K562 (cell line): Measurements from ENCODE around the gene CCKAR. TPM values are rescaled to one million over a fixed set of nuclear protein-coding genes. Genes with fewer than 3 reads are reported as not detected.

Source experiments
- ATAC-seq: fragments of 200-7000 bp; cut with Tn5 transposase; 3 replicates; pipeline ENCODE4 v1.9.1; 2020; ENCODE audit warnings: moderate library complexity
- BruUV-seq: library from RNA; stranded (reverse); fragments of 400-500 nt; replicated peaks from 2 replicates; lab custom pipeline; 2021; lab: Mats Ljungman, UMichigan
- CTCF ChIA-PET: fragments of 300-600 bp; formaldehyde crosslinking; extraction: SDS; loops from one replicate; lab custom pipeline; 2021; ENCODE audit warnings: low intra/inter-chr PET ratio; lab: Yijun Ruan, JAX
- POLR2A ChIA-PET: fragments of 300-600, 350-650 bp; sonication (Branson Sonifier 250); formaldehyde crosslinking; extraction: SDS; loops from one replicate; lab custom pipeline; 2021; ENCODE audit warnings: antibody characterized with exemption, inconsistent platforms; lab: Yijun Ruan, JAX
- DNase-seq, 4 experiments: peaks; one replicate each; pipeline versions ENCODE4 v3.0.0 to v3.0.0-alpha.2; 2011 to 2018; ENCODE audit warnings: low spot score in 3 of 4, mixed read lengths in 3 of 4; ENCODE audit errors: extremely low read depth in 1 of 4
- FAIRE-seq: peaks from 2 replicates; lab custom pipeline; 2011; peaks lifted over from hg19 to GRCh38; lab: Jason Lieb, UNC
- H2AFZ ChIP-seq: 2 replicates; pipeline ENCODE4 v1.6.0; 2011; ENCODE audit warnings: low read depth, low read length, control low read depth, inconsistent platforms
- H3K27ac ChIP-seq: fragments of 200-600 bp; 3 replicates; pipeline ENCODE4 v1.8.0; 2011; ENCODE audit warnings: low read depth, mild to moderate bottlenecking, control low read depth, inconsistent platforms, low read length, moderate library complexity, mixed read lengths; ENCODE audit errors: extremely low read depth
- H3K27me3 ChIP-seq, 2 experiments: fragments of 300-600 bp in 1 of 2; 2 replicates in 1 of 2; 3 replicates in 1 of 2; pipeline versions ENCODE4 v1.6.0 to v1.8.0; 2011; ENCODE audit warnings: inconsistent platforms in 2 of 2, low read length in 2 of 2, mild to moderate bottlenecking in 1 of 2, mixed read lengths in 1 of 2, moderate library complexity in 1 of 2; ENCODE audit not compliant: control insufficient read depth in 2 of 2, insufficient read depth in 2 of 2
- H3K36me3 ChIP-seq: fragments of 300-600 bp; 3 replicates; pipeline ENCODE4 v1.8.0; 2011; ENCODE audit warnings: mild to moderate bottlenecking, low read length, inconsistent platforms; ENCODE audit not compliant: control insufficient read depth, insufficient read depth
- H3K4me1 ChIP-seq, 2 experiments: fragments of 200-600 bp in 1 of 2; replicated peaks in 1 of 2; 2 replicates in 1 of 2; 3 replicates in 1 of 2; pipeline versions ENCODE4 v1.5.1 to v1.8.0; 2011; ENCODE audit warnings: inconsistent platforms in 2 of 2, low read length in 2 of 2, mild to moderate bottlenecking in 1 of 2, mixed read lengths in 1 of 2, moderate library complexity in 1 of 2; ENCODE audit not compliant: control insufficient read depth in 2 of 2, insufficient read depth in 2 of 2
- H3K4me2 ChIP-seq: 2 replicates; pipeline ENCODE4 v1.6.1; 2011; ENCODE audit warnings: low read length, control low read depth, inconsistent platforms, mixed read lengths; ENCODE audit not compliant: insufficient read depth
- H3K4me3 ChIP-seq: fragments of 200-600 bp; sonication (generic), shearing (Covaris generic); 2 replicates; pipeline ENCODE4 v1.5.1; 2016; ENCODE audit warnings: control low read depth, inconsistent platforms
- H3K79me2 ChIP-seq: fragments of 200-600 bp; 3 replicates; pipeline ENCODE4 v1.8.0; 2011; ENCODE audit warnings: low read length, inconsistent platforms; ENCODE audit not compliant: control insufficient read depth, insufficient read depth
- H3K9ac ChIP-seq, 2 experiments: 2 replicates each; pipeline versions ENCODE4 v1.6.0 to v1.6.1; 2011; ENCODE audit warnings: low read depth in 2 of 2, low read length in 2 of 2, control low read depth in 1 of 2, inconsistent platforms in 1 of 2, mild to moderate bottlenecking in 1 of 2, mixed read lengths in 1 of 2; ENCODE audit not compliant: insufficient read depth in 1 of 2
- H3K9me1 ChIP-seq: one replicate; pipeline ENCODE4 v1.6.0; 2011; ENCODE audit warnings: inconsistent platforms, mild to moderate bottlenecking, low read length, moderate library complexity; ENCODE audit not compliant: control insufficient read depth, insufficient read depth
- H3K9me3 ChIP-seq: replicated peaks from 2 replicates; pipeline ENCODE4 v1.5.1; 2011; ENCODE audit warnings: low read depth, low read length, inconsistent platforms; ENCODE audit not compliant: control insufficient read depth, insufficient read depth
- H4K20me1 ChIP-seq: replicated peaks from 2 replicates; pipeline ENCODE4 v1.6.1; 2011; ENCODE audit warnings: low read length, inconsistent platforms, mixed read lengths; ENCODE audit not compliant: control insufficient read depth, insufficient read depth
- KDM2B ChIP-seq: fragments of 250-450 bp; sonication (Bioruptor Pico); IDR thresholded peaks from 2 replicates; pipeline ENCODE4 v1.8.0; 2021; ENCODE audit warnings: mild to moderate bottlenecking, moderate library complexity
- NCOR1 ChIP-seq: fragments of 450-650 bp; IDR thresholded peaks from 2 replicates; pipeline ENCODE4 v1.6.1; 2016; ENCODE audit warnings: mild to moderate bottlenecking, moderate library complexity
- SNRNP70 ChIP-seq: fragments of 200-400 bp; formaldehyde crosslinking; optimal IDR thresholded peaks from 2 replicates; pipeline ENCODE3; 2017; ENCODE audit warnings: low read depth, low read length
- ZNF57 ChIP-seq: fragments of 450-650 bp; formaldehyde crosslinking; IDR thresholded peaks from 2 replicates; pipeline ENCODE4 v1.4.0; 2020; ENCODE audit warnings: mild to moderate bottlenecking, moderate library complexity
- WGBS: fragments of 100-300 bp; shearing (Covaris generic); methylation state at CpG from one replicate; pipeline ENCODE4 v1.1.6; 2016; ENCODE audit warnings: low coverage, mixed read lengths; ENCODE audit not compliant: insufficient coverage; ENCODE audit errors: missing lambda C conversion rate; 5-methylcytosine and 5-hydroxymethylcytosine counted together
- in situ Hi-C: fragments of 300-500 bp; cut with MboI; formaldehyde crosslinking; loops from 4 replicates; pipeline ENCODE4 v1.15.0; 2018; ENCODE audit warnings: inconsistent platforms, mixed read lengths
- intact Hi-C: fragments of 100-400 bp; cut with micrococcal nuclease; formaldehyde crosslinking; loops from 2 replicates; pipeline ENCODE4 v1.14.2; 2022
- polyA plus RNA-seq, 8 experiments: library from polyadenylated mRNA; depleted of rRNA in 4 of 8; stranded (reverse) in 5 of 8; unstranded in 3 of 8; fragments of >200 nt; fragmentation: Nextera tagmentation in 2 of 8; fragmentation: Illumina TruSeq in 1 of 8; extraction: Ambion mirVana in 2 of 8; extraction: Trizol in 1 of 8; gene quantifications; 2 replicates each; pipeline versions ENCODE4 v1.2.1 to v1.2.3, GENCODE V29; 2011 to 2014; ENCODE audit warnings: inconsistent platforms in 1 of 8, missing spikeins in 1 of 8
- total RNA-seq, 7 experiments: library from RNA; depleted of rRNA in 6 of 7; stranded (reverse); fragments of >200 nt in 6 of 7; fragmentation: Illumina TruSeq in 2 of 7; extraction: Trizol in 2 of 7; gene quantifications; 2 replicates each; pipeline versions ENCODE4 v1.2.1 to v1.2.3, GENCODE V29; 2011 to 2021; ENCODE audit warnings: low replicate concordance in 1 of 7
- TF ChIP-seq, protein P1 (sequence below), 3 experiments: IDR thresholded peaks in 2 of 3; conservative IDR thresholded peaks in 1 of 3; 2 replicates each; pipeline ENCODE4 v1.5.1; 2011 to 2012; ENCODE audit warnings: low read length in 3 of 3, mild to moderate bottlenecking in 3 of 3, control low read depth in 2 of 3, improper control_type of control experiment in 1 of 3, inconsistent platforms in 1 of 3, low read depth in 1 of 3, mixed read lengths in 1 of 3, moderate library complexity in 1 of 3; ENCODE audit not compliant: insufficient read depth in 2 of 3

CCKAR gene
- total and polyA plus RNA-seq, 9 of the 15 experiments (the other 6 are each of a cell fraction or from before 2014, with no cell fraction given) = not detected

DNA sequence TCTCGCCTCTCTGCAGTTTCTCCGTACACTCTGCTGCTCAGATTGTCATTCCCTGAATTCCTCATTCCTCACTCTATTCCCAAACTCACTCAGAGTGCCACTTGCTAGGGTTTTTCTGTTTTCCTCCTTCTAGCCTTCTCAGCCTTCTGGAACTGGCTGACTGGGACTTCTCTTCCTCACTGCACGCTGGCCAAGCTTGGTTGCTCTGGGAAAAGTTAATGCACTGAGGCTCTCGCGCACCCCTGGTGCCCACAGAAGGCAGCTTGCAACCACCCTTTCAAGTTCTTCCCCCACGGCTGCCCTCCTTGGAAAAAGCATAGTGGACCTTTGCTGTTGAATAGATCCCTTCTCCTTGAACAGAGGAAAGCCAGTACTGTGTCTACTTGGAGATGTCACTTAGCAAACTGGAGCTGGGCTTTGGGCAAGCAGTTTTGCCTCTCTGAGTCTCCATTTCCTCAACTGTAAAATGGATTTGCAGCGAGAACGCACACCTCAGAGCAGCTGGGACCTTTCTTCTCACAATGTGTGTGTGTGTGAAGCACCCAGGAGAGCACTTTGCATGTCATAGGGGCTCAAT is 6.0 kb upstream of the CCKAR start:
- no peaks in the 10 kb centered on the region; the same call in 1 of the 2 replicates for H3K9me3 ChIP-seq
- FAIRE-seq (no peak), DNase-seq (no peak), ATAC-seq (0 out of 3 replicates have a peak, but pooled peaks have one; percentile 42)
- no peaks in the 10 kb centered on the region for H3K9me1 ChIP-seq
- no peak overlapping the region for H3K4me3 ChIP-seq
- TF ChIP-seq SNRNP70 = no peak
- no peak for TF ChIP-seq KDM2B
- TF ChIP-seq ZNF57 (CRISPR knock-in tag) = no peak
- no peak for TF ChIP-seq NCOR1
- TF ChIP-seq, protein P1, sequence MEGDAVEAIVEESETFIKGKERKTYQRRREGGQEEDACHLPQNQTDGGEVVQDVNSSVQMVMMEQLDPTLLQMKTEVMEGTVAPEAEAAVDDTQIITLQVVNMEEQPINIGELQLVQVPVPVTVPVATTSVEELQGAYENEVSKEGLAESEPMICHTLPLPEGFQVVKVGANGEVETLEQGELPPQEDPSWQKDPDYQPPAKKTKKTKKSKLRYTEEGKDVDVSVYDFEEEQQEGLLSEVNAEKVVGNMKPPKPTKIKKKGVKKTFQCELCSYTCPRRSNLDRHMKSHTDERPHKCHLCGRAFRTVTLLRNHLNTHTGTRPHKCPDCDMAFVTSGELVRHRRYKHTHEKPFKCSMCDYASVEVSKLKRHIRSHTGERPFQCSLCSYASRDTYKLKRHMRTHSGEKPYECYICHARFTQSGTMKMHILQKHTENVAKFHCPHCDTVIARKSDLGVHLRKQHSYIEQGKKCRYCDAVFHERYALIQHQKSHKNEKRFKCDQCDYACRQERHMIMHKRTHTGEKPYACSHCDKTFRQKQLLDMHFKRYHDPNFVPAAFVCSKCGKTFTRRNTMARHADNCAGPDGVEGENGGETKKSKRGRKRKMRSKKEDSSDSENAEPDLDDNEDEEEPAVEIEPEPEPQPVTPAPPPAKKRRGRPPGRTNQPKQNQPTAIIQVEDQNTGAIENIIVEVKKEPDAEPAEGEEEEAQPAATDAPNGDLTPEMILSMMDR (IDR thresholded peaks at IDR 0.05 in 2 of 3, conservative IDR thresholded peaks at IDR 0.05 in 1 of 3; ENCODE audit: insufficient read depth in 2 of 3, low read depth in 1 of 3, low read length in 3 of 3) = peak in 1 of 3 experiments; percentile 7; a peak in 1 of 6 replicates
- BruUV-seq = no TSS peak
- H3K4me1 ChIP-seq = no peaks in the 10 kb centered on the region; a peak in 1 of 5 replicates
- H3K79me2 ChIP-seq = no peaks in the 10 kb centered on the region
- WGBS = 0% methylated on average over 8 of the region's 8 CpGs
- H3K36me3 ChIP-seq = no peaks in the 10 kb centered on the region
- no peaks in the 10 kb centered on the region for H4K20me1 ChIP-seq
- H3K4me2 ChIP-seq = no peak overlapping the region
- H3K27ac ChIP-seq = no peak overlapping the region
- CTCF ChIA-PET = no interaction called here
- no peak overlapping the region for H2AFZ ChIP-seq
- intact Hi-C loops (no loop called here), in situ Hi-C loops (no loop called here)
- no peak overlapping the region for H3K9ac ChIP-seq
- POLR2A ChIA-PET = interaction anchor here (0.5 kb wide), 1 partner anchor 30 kb away, joined by 4 read pairs; no protein-coding TSS in a partner anchor
- peaks cover 6 to 24% of the 10 kb centered on the region in 2 experiments; a peak in 4 of 5 replicates for H3K27me3 ChIP-seq
